ENCODE data around the gene NPTX1. TPM values are rescaled to one million over a fixed set of nuclear protein-coding genes. Genes with fewer than 3 reads are reported as not detected.

Gene NPTX1
- total and polyA plus RNA-seq, 2 experiments from 2014 or later = 3.4 to 20.5 TPM

- Histone ChIP-seq H3K27me3 (ENCODE audit: insufficient read depth) (peaks cover 3% of the 10 kb centered on the region; the same call in 1 of the 2 replicates), H4K20me1 (replicated peaks; ENCODE audit: insufficient read depth) (no peaks in the 10 kb centered on the region), H3K4me1 (ENCODE audit: insufficient read depth) (no peaks in the 10 kb centered on the region), H3K4me2 (no peak overlapping the region), H3K79me2 (replicated peaks; ENCODE audit: insufficient read depth) (no peaks in the 10 kb centered on the region), H3K4me3 (no peak overlapping the region), H3K36me3 (ENCODE audit: insufficient read depth) (no peaks in the 10 kb centered on the region), H2AFZ (no peak overlapping the region), H3F3A (replicated peaks; ENCODE audit: low read depth) (no peaks in the 10 kb centered on the region), H3K27ac (ENCODE audit: low read depth) (no peak overlapping the region), H3K9me2 (ENCODE audit: insufficient read depth) (no peaks in the 10 kb centered on the region)
- DNase-seq (ENCODE audit: low spot score) (peak; percentile 51), ATAC-seq (peak; percentile 73)
- peaks cover 17% of the 10 kb centered on the region for H3K27me3 Mint-ChIP-seq (ENCODE audit: insufficient read depth, low read depth, poor library complexity)
- no peaks in the 10 kb centered on the region for H3K36me3 Mint-ChIP-seq (ENCODE audit: low read depth)
- no peak overlapping the region for H3K4me3 Mint-ChIP-seq
- H3K27ac Mint-ChIP-seq = no peak overlapping the region
- H3K4me1 Mint-ChIP-seq = no peaks in the 10 kb centered on the region
- TF ChIP-seq JUNB (IDR thresholded peaks at IDR 0.05; ENCODE audit: unreplicated experiment) (no peak), EZH2 (IDR thresholded peaks at IDR 0.05; ENCODE audit: low read depth, unreplicated experiment) (no peak), ZNF462 (CRISPR knock-in tag; IDR thresholded peaks at IDR 0.05) (no peak), NANOG (IDR thresholded peaks at IDR 0.05; ENCODE audit: borderline replicate concordance) (no peak), ZNF114 (CRISPR knock-in tag; IDR thresholded peaks at IDR 0.05) (no peak), EZH2phosphoT487 (IDR thresholded peaks at IDR 0.05; ENCODE audit: unreplicated experiment) (no peak), ETS1 (IDR thresholded peaks at IDR 0.05) (no peak), ZNF331 (CRISPR knock-in tag; IDR thresholded peaks at IDR 0.05; ENCODE audit: low read depth) (no peak), CREB1 (CRISPR knock-in tag; IDR thresholded peaks at IDR 0.05; ENCODE audit: low read depth) (no peak), POLR2AphosphoS5 (IDR thresholded peaks at IDR 0.05; ENCODE audit: low read depth) (no peak), CTCF (conservative IDR thresholded peaks at IDR 0.05; ENCODE audit: low read depth in 2 of 2) (no peak), REST (IDR thresholded peaks at IDR 0.05; ENCODE audit: unreplicated experiment) (no peak), STAT1 (IDR thresholded peaks at IDR 0.05; ENCODE audit: unreplicated experiment) (no peak)
- no peaks in the 10 kb centered on the region for H3K9me3 Mint-ChIP-seq
These were observed 14.8 kb downstream of the NPTX1 start for GRCh38 chr17:80461528-80462160.
